HepG2 (cell line): ENCODE results near the gene GALNT10. TPM values are rescaled to one million over a fixed set of nuclear protein-coding genes. Genes with fewer than 3 reads are reported as not detected.
A peak's percentile ranks its signal among the peaks of the same experiment; 100 is the strongest.

ENCODE experiments used
- AKNA ChIP-seq: sonication (generic); formaldehyde crosslinking; IDR thresholded peaks from 2 replicates; pipeline ENCODE4 v1.4.0; 2020; ENCODE audit warnings: missing genetic modification reagents, borderline replicate concordance
- ATF4 ChIP-seq, 2 experiments: fragments of 450-650 bp in 1 of 2; sonication (generic) in 1 of 2; formaldehyde crosslinking; IDR thresholded peaks; 2 replicates each; pipeline versions ENCODE4 v1.5.0 to v1.8.0; 2020 to 2022; ENCODE audit warnings: mild to moderate bottlenecking in 1 of 2, missing genetic modification reagents in 1 of 2
- ATRX ChIP-seq: sonication (generic); formaldehyde crosslinking; IDR thresholded peaks from 2 replicates; pipeline ENCODE4 v1.4.0; 2020; ENCODE audit warnings: missing genetic modification reagents, borderline replicate concordance
- BORCS8-MEF2B ChIP-seq: sonication (generic); formaldehyde crosslinking; IDR thresholded peaks from 2 replicates; pipeline ENCODE4 v1.8.0; 2022; ENCODE audit warnings: mild to moderate bottlenecking, missing genetic modification reagents
- CTCF ChIP-seq: sonication (generic); formaldehyde crosslinking; IDR thresholded peaks from 2 replicates; pipeline ENCODE4 v1.5.0; 2020; ENCODE audit warnings: mild to moderate bottlenecking, missing genetic modification reagents, moderate library complexity
- DR1 ChIP-seq: sonication (generic); formaldehyde crosslinking; IDR thresholded peaks from 2 replicates; pipeline ENCODE4 v1.8.0; 2021; ENCODE audit warnings: mild to moderate bottlenecking, missing genetic modification reagents, inconsistent platforms
- FOXP1 ChIP-seq, 2 experiments: fragments of 450-650 bp in 1 of 2; IDR thresholded peaks; 2 replicates each; pipeline ENCODE4 v1.6.1; 2017 to 2018; ENCODE audit warnings: antibody characterized with exemption in 1 of 2
- MXD4 ChIP-seq: IDR thresholded peaks from 2 replicates; pipeline ENCODE4 v1.6.1; 2016; ENCODE audit warnings: mild to moderate bottlenecking, missing biosample characterization, missing genetic modification reagents
- MXI1 ChIP-seq: IDR thresholded peaks from 3 replicates; pipeline ENCODE4 v1.6.1; 2012; ENCODE audit warnings: low read depth, low read length, inconsistent platforms, borderline replicate concordance
- NFATC3 ChIP-seq: sonication (generic); formaldehyde crosslinking; IDR thresholded peaks from 2 replicates; pipeline ENCODE4 v1.5.1; 2020; ENCODE audit warnings: mild to moderate bottlenecking, missing genetic modification reagents
- NKX3-1 ChIP-seq: sonication (generic); formaldehyde crosslinking; IDR thresholded peaks from 2 replicates; pipeline ENCODE4 v1.5.0; 2020; ENCODE audit warnings: missing genetic modification reagents
- PAWR ChIP-seq: sonication (generic); formaldehyde crosslinking; IDR thresholded peaks from 2 replicates; pipeline ENCODE4 v1.4.0; 2020; ENCODE audit warnings: missing genetic modification reagents, mild to moderate bottlenecking, borderline replicate concordance
- SIN3A ChIP-seq: IDR thresholded peaks from 2 replicates; pipeline ENCODE4 v1.6.1; 2011; ENCODE audit warnings: low read depth, mild to moderate bottlenecking, control low read depth, low read length, borderline replicate concordance
- TBX3 ChIP-seq: fragments of 450-650 bp; IDR thresholded peaks from 2 replicates; pipeline ENCODE4 v1.6.1; 2017; ENCODE audit warnings: antibody characterized with exemption, mild to moderate bottlenecking, inconsistent platforms, borderline replicate concordance
- TGIF2 ChIP-seq: IDR thresholded peaks from 2 replicates; pipeline ENCODE4 v1.6.1; 2016; ENCODE audit warnings: control low read depth, missing compliant biosample characterization
- TRAFD1 ChIP-seq: sonication (generic); formaldehyde crosslinking; IDR thresholded peaks from 2 replicates; pipeline ENCODE4 v1.5.1; 2020; ENCODE audit warnings: missing genetic modification reagents, mild to moderate bottlenecking, borderline replicate concordance
- ZBTB26 ChIP-seq: IDR thresholded peaks from 2 replicates; pipeline ENCODE4 v1.6.1; 2016; ENCODE audit warnings: missing compliant biosample characterization, missing genetic modification reagents, borderline replicate concordance
- ZFY ChIP-seq: sonication (generic); formaldehyde crosslinking; IDR thresholded peaks from 2 replicates; pipeline ENCODE4 v1.4.0; 2020; ENCODE audit warnings: missing genetic modification reagents
- ZNF549 ChIP-seq: sonication (generic); formaldehyde crosslinking; IDR thresholded peaks from 2 replicates; pipeline ENCODE4 v1.5.0; 2020; ENCODE audit warnings: missing genetic modification reagents
- ZNF678 ChIP-seq: sonication (generic); formaldehyde crosslinking; IDR thresholded peaks from 2 replicates; pipeline ENCODE4 v1.4.0; 2020; ENCODE audit warnings: mild to moderate bottlenecking, missing genetic modification reagents
- ZNF788 ChIP-seq: sonication (generic); formaldehyde crosslinking; IDR thresholded peaks from 2 replicates; pipeline ENCODE4 v1.5.0; 2020; ENCODE audit warnings: mild to moderate bottlenecking, missing genetic modification reagents, borderline replicate concordance
- polyA plus RNA-seq, 8 experiments: library from polyadenylated mRNA; depleted of rRNA in 3 of 8; stranded (reverse) in 7 of 8; unstranded in 1 of 8; fragments of >200 nt; fragmentation: Illumina TruSeq in 4 of 8; extraction: Trizol in 4 of 8; gene quantifications; 2 replicates each; pipeline versions ENCODE4 v1.2.1 to v1.2.3, GENCODE V29; 2011 to 2016; ENCODE audit warnings: low read depth in 4 of 8, missing spikeins in 1 of 8, mixed read lengths in 1 of 8; ENCODE audit not compliant: insufficient read depth in 1 of 8
- total RNA-seq, 5 experiments: library from RNA; depleted of rRNA; stranded (reverse); fragments of >200 nt; fragmentation: Illumina TruSeq; extraction: Trizol; gene quantifications; 2 replicates each; pipeline ENCODE4 v1.2.3, GENCODE V29; 2016; ENCODE audit warnings: low read depth in 1 of 5

Gene GALNT10
- total and polyA plus RNA-seq, 2 of the 13 experiments (the other 11 are each of a cell fraction or from before 2014, with no cell fraction given): 8.1 to 11.2 TPM

- TF ChIP-seq AKNA (CRISPR knock-in tag) (no peak), CTCF (no peak), PAWR (CRISPR knock-in tag) (no peak), ZNF788 (CRISPR knock-in tag) (no peak), MXI1 (no peak), TBX3 (no peak), ZNF549 (CRISPR knock-in tag) (no peak), TGIF2 (no peak), ZBTB26 (CRISPR knock-in tag) (no peak), SIN3A (no peak), TRAFD1 (CRISPR knock-in tag) (no peak), DR1 (CRISPR knock-in tag) (no peak), ZNF678 (no peak), ATRX (CRISPR knock-in tag) (no peak), NFATC3 (CRISPR knock-in tag) (no peak), NKX3-1 (CRISPR knock-in tag) (no peak), MXD4 (CRISPR knock-in tag) (no peak), ATF4 (CRISPR knock-in tag; IDR thresholded peaks at IDR 0.05) (no peak), FOXP1 (IDR thresholded peaks at IDR 0.05) (no peak), FOXP1 (CRISPR knock-in tag; IDR thresholded peaks at IDR 0.05) (peak; percentile 54; the same call in 1 of the 2 replicates), ZFY (CRISPR knock-in tag) (no peak), BORCS8-MEF2B (CRISPR knock-in tag) (no peak)
Measured at GRCh38 chr5:154341620-154342019, 151.1 kb downstream of the GALNT10 start (continued).
